Right lobe of liver (tissue), 6 donors: ENCODE measurements around the gene NANOS3. TPM values are rescaled to one million over a fixed set of nuclear protein-coding genes. Genes with fewer than 3 reads are reported as not detected.
A peak's percentile ranks its signal among the peaks of the same experiment; 100 is the strongest.

Experiments
- ATAC-seq, 4 donors: fragments of 200-7000 bp; cut with Tn5 transposase; one replicate each; pipeline ENCODE4 v1.9.1; 2020; ENCODE audit warnings: mild to moderate bottlenecking in 4 of 4, moderate library complexity in 4 of 4
- DNase-seq, 3 donors: peaks; one replicate each; pipeline ENCODE4 v3.0.0-alpha.2; 2020
- H3K27ac ChIP-seq, 3 donors: fragments of 200-600 bp; one replicate each; pipeline ENCODE4 v1.8.0; 2022
- H3K27me3 ChIP-seq, 2 donors: fragments of 200-600 bp; one replicate each; pipeline ENCODE4 v1.8.0; 2022
- H3K36me3 ChIP-seq, 4 donors: fragments of 200-600 bp; sonication (generic) in 1 of 4; one replicate each; pipeline versions ENCODE4 v1.5.1 to v1.8.0; 2017 to 2022; ENCODE audit warnings: control low read depth in 1 of 4
- H3K4me1 ChIP-seq, 4 donors: fragments of 200-600 bp; sonication (generic) in 1 of 4; one replicate each; pipeline versions ENCODE4 v1.5.1 to v1.8.0; 2017 to 2022; ENCODE audit warnings: control low read depth in 1 of 4
- H3K4me3 ChIP-seq, 3 donors: fragments of 200-600 bp; one replicate each; pipeline ENCODE4 v1.8.0; 2022
- H3K9me3 ChIP-seq, 4 donors: fragments of 200-600 bp; sonication (generic) in 1 of 4; one replicate each; pipeline versions ENCODE4 v1.5.1 to v1.8.0; 2017 to 2022; ENCODE audit warnings: control low read depth in 1 of 4
- CTCF ChIP-seq, 4 donors: fragments of 200-600 bp in 3 of 4; fragments of 450-650 bp in 1 of 4; IDR thresholded peaks; one replicate each; pipeline versions ENCODE4 v1.5.1 to v1.8.0; 2016 to 2022; ENCODE audit warnings: antibody characterized with exemption in 4 of 4, mild to moderate bottlenecking in 2 of 4
- POLR2A ChIP-seq: fragments of 450-650 bp; IDR thresholded peaks from one replicate; pipeline ENCODE4 v1.6.1; 2017; ENCODE audit warnings: antibody characterized with exemption, mild to moderate bottlenecking
- WGBS: methylation state at CpG from one replicate; pipeline ENCODE4 v1.1.6; 2018; ENCODE audit warnings: low coverage, low lambda C conversion rate; ENCODE audit not compliant: insufficient coverage; ENCODE audit errors: missing lambda C conversion rate; 5-methylcytosine and 5-hydroxymethylcytosine counted together
- intact Hi-C, 2 donors: fragments of 100-400 bp; cut with DNase I; formaldehyde crosslinking; loops; one replicate each; pipeline versions ENCODE4 v1.11.2 to v1.14.1; 2022
- total RNA-seq, 6 experiments: library from RNA; depleted of rRNA in 2 of 6; stranded (reverse); fragments of >200 nt in 2 of 6; fragmentation: NEBNext Ultra II Directional in 3 of 6; extraction: Animal tissue kit (Norgen Biotek cat#: 25700) in 3 of 6; gene quantifications; one replicate each; pipeline versions ENCODE4 v1.1.0 to v1.2.4, GENCODE V29; 2016 to 2023
- donor health status: DM: no; HTN: yes; CAD: no.
- donor health status: DM: no; HTN: no; CAD: no.
- donor health status: DM: no; HTN: no; CAD: no.
- donor health status: DM: no; HTN: yes; CAD: no.
- donor health status: DM: no; HTN: yes; CAD: no.

The NANOS3 gene
- total RNA-seq, 6 experiments from 2014 or later, result not detected

GRCh38 chr19:13899393-13899792 lies 22.5 kb downstream of the NANOS3 start:
- no peak overlapping the region for H3K4me3 ChIP-seq
- H3K27me3 ChIP-seq, result no peaks in the 10 kb centered on the region
- TF ChIP-seq POLR2A, result no peak
- TF ChIP-seq CTCF (IDR thresholded peaks at IDR 0.05), result no peak
- ATAC-seq (peak; percentile 36 to 84 (median 68)), DNase-seq (no peak)
- WGBS, result 54% methylated on average over 3 of the region's 10 CpGs
- intact Hi-C loops, result no loop called here
- no peaks in the 10 kb centered on the region for H3K9me3 ChIP-seq
- no peak overlapping the region for H3K27ac ChIP-seq
- peaks cover 0 to 13% (median 0%) of the 10 kb centered on the region in 4 donors for H3K4me1 ChIP-seq
- no peaks in the 10 kb centered on the region for H3K36me3 ChIP-seq

DNA sequence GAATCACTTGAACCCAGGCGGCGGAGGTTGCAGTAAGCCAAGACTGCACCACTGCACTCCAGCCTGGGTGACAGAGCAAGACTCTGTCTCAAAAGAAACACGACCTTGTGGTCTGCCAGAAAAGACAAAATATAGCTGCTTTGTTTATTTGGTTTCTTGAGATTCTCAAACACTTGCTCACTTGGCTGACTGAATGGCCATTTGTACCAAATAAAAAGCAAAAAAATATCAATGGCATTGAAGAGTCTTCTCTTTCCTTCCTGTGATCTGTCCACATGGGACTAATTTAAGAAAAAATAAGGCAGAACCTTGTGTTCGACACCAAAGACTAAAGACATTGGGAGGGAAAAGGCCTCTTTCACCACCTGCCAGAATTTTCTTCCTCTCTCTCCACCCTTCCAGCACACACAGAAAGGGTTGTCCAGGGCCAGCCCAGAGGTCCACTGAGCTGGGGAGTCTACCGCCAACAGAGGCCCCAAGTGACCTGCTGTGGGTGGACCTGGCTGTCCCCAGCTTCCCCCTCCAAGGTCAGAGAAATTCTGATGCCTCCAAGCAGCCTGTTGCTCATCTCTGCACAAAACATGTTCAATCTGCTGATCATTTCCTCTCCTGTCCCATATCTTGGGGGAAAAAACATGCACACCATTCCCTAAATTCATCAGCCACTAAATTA lies 23.1 kb downstream of the NANOS3 start:
- no peak for DNase-seq
- no peaks in the 10 kb centered on the region for H3K9me3 ChIP-seq
- no peak for ATAC-seq
- no peak overlapping the region for H3K4me3 ChIP-seq
- H3K27ac ChIP-seq, result no peak overlapping the region
- WGBS, result 51% methylated on average over 3 of the region's 5 CpGs
- no peaks in the 10 kb centered on the region for H3K27me3 ChIP-seq
- H3K36me3 ChIP-seq, result no peaks in the 10 kb centered on the region
- H3K4me1 ChIP-seq, result peaks cover 0 to 13% (median 0%) of the 10 kb centered on the region in 4 donors
- TF ChIP-seq CTCF (IDR thresholded peaks at IDR 0.05), result no peak
- no peak for TF ChIP-seq POLR2A
- intact Hi-C loops, result no loop called here

- no peak overlapping the region for H3K27ac ChIP-seq
- H3K9me3 ChIP-seq, result no peaks in the 10 kb centered on the region
- no peak for DNase-seq
- no peaks in the 10 kb centered on the region for H3K36me3 ChIP-seq
- no peak overlapping the region for H3K4me3 ChIP-seq
- intact Hi-C loops, result no loop called here
- no peak for TF ChIP-seq POLR2A
- TF ChIP-seq CTCF (IDR thresholded peaks at IDR 0.05), result peak; percentile 26 to 47 (median 40)
- WGBS, result 100% methylated on average over 2 of the region's 4 CpGs
- peaks cover 0 to 18% (median 3%) of the 10 kb centered on the region in 4 donors for H3K4me1 ChIP-seq
- H3K27me3 ChIP-seq, result no peaks in the 10 kb centered on the region
- ATAC-seq, result peak in 2 of 4 donors; percentile 13 to 18
Measured at GRCh38 chr19:13902993-13903555, 26.1 kb downstream of the NANOS3 start.

- H3K4me3 ChIP-seq, result peak within 1 kb of the TSS; percentile 71 to 92 (median 82)
- TF ChIP-seq CTCF (IDR thresholded peaks at IDR 0.05) (no peak), POLR2A (peak; percentile 70)
- intact Hi-C loops, result no loop called here
- H3K27me3 ChIP-seq, result no peaks in the 10 kb centered on the region
- 18% methylated on average over 12 of the region's 86 CpGs for WGBS
- ATAC-seq (peak; percentile 95 to 98 (median 97)), DNase-seq (peak; percentile 96)
- no peaks in the 10 kb centered on the region for H3K36me3 ChIP-seq
- peaks cover 0 to 13% (median 3%) of the 10 kb centered on the region in 4 donors for H3K4me1 ChIP-seq
- H3K27ac ChIP-seq, result peak within 1 kb of the TSS; percentile 45 to 79 (median 55)
- no peaks in the 10 kb centered on the region for H3K9me3 ChIP-seq
Measured at GRCh38 chr19:13905634-13906520, 28.9 kb downstream of the NANOS3 start, which contains the start of the genes BRME1 and CC2D1A. BRME1 (minus strand) TSS chr19:13906117; CDS start chr19:13904892, 1,225 bp downstream. CC2D1A (plus strand) TSS chr19:13906201; CDS start chr19:13906442, 241 bp downstream.
